Measurements from ENCODE around the gene NUTM1.
A peak's percentile ranks its signal among the peaks of the same experiment; 100 is the strongest.
"Not testable (repeated sequence)": the region's sequence is repeated elsewhere in the genome, so short reads cannot be mapped to it uniquely, and the experiment has no call there.

NUTM1 gene

DNA sequence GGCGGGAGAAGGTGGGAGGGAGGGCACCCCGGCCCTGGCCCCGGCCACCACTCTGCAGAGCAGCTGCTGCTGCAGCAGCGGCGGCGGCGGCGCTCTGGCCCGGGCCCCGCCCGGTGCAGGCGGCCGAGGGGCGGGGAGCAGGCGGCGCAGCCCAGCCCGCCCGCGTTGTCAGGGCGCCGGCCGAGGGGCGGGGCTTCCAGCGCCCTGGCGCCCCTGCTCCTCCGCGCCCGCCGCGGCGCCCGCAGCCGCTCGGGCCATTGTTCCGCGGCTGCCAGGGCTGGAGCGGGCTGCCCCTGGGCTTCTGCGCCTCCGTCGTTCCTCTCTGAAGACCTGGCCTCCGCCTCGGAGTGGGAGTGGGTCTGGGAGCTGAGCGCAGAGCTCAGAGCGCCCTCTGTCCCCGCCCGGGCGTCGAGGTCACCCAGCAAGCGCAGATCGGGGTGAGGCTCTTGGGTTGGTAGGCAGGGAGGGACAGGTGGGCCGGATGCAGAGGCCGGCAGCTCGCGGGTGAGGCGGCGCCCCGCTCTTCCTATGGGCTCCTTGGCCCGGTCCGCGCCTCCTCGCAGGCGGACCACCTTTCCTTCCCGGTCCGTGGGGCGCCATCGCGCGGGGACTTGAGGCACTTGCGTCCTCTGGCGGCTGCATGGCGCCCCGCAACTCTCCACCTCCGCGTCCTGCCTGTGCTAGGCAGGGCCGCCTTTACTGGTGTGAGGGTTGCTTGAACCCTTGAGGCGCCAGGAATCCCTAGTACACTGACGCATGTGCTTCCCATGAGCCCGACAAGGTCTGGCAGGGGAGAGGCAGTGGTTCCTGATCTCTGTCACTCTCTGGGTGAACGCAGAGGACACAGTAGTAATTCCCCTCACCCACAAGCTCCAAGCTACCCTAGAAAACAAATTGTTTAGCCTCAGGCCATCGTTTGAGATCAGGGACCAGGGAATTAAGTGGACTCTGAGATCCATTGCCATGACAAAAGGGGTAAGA lies 24.3 kb downstream of the NUTM1 start, which contains the start of gene LPCAT4:
TSS of gene LPCAT4 (minus strand) at position 96 of the 981 bp plus-strand sequence. CDS start 96 bp downstream, outside the sequence.
- Histone ChIP-seq H3K27me3 (replicated peaks) (no peaks in the 10 kb centered on the region), H3K36me3 (replicated peaks) (peaks cover 11% of the 10 kb centered on the region), H3K27ac (peak within 1 kb of the TSS; percentile 77), H3K4me3 (ENCODE audit: low read depth, low read length) (peak within 1 kb of the TSS; percentile 94)
- TF ChIP-seq, protein P1, sequence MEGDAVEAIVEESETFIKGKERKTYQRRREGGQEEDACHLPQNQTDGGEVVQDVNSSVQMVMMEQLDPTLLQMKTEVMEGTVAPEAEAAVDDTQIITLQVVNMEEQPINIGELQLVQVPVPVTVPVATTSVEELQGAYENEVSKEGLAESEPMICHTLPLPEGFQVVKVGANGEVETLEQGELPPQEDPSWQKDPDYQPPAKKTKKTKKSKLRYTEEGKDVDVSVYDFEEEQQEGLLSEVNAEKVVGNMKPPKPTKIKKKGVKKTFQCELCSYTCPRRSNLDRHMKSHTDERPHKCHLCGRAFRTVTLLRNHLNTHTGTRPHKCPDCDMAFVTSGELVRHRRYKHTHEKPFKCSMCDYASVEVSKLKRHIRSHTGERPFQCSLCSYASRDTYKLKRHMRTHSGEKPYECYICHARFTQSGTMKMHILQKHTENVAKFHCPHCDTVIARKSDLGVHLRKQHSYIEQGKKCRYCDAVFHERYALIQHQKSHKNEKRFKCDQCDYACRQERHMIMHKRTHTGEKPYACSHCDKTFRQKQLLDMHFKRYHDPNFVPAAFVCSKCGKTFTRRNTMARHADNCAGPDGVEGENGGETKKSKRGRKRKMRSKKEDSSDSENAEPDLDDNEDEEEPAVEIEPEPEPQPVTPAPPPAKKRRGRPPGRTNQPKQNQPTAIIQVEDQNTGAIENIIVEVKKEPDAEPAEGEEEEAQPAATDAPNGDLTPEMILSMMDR (IDR thresholded peaks at IDR 0.05; ENCODE audit: low read depth, low read length, missing control alignments), result peak; percentile 93
- peak; percentile 73 for DNase-seq
- in situ Hi-C loops (cut with HindIII; ENCODE audit: low pct_ligation_motif_present, low sequenced_read_pairs), result no loop called here

DNA sequence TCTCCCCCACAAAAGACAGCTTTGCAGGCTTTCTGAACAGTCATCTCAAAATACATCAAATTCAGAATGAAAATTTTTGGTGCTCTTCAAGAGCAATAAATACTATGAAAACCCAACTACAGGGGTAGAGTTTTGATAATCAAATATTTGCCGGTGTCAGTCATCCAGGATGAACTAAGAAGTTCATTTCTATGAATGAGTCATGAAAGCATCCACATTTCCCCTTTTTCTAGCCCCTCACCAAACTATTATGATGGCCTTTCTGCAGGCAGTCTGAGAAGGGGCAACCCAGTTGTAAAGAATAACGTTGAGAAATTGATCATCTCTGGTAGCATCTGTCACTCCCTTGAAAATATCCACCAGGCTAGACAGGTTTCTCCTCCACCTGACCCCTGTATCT lies 27.0 kb downstream of the NUTM1 start:
- Histone ChIP-seq H3K36me3 (replicated peaks) (no peaks in the 10 kb centered on the region), H3K4me3 (ENCODE audit: low read depth, low read length) (no peak overlapping the region), H3K27ac (no peak overlapping the region), H3K27me3 (replicated peaks) (no peaks in the 10 kb centered on the region)
- in situ Hi-C loops (cut with HindIII; ENCODE audit: low pct_ligation_motif_present, low sequenced_read_pairs), result no loop called here
- DNase-seq, result no peak
- TF ChIP-seq, protein P1 (IDR thresholded peaks at IDR 0.05; ENCODE audit: low read depth, low read length, missing control alignments), result no peak

DNA sequence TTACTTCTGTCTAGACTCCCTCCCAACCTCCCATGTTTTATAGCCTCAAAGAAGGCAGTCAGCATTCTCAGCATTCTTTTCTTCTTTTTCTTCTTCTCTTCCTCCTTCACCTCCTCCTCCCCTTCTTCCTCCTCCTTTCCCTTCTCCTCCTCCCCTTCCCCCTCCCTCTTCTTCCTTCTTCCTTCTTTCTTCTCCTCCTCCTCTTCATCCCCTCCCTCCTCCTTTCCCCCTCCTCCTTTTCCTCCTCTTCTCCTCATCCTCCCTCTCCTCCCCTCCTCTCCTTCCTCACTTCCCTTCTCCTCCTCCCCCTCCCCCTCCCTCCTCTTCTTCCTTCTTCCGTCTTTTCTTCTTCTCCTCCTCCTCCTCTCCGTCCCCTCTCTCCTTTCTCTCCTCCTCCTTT lies 27.5 kb downstream of the NUTM1 start:
- no peaks in the 10 kb centered on the region for H3K36me3 ChIP-seq (replicated peaks)
- H3K27ac ChIP-seq, result no peak overlapping the region
- no peaks in the 10 kb centered on the region for H3K27me3 ChIP-seq (replicated peaks)
- H3K4me3 ChIP-seq (ENCODE audit: low read depth, low read length), result no peak overlapping the region
- DNase-seq, result no peak
- TF ChIP-seq, protein P1 (IDR thresholded peaks at IDR 0.05; ENCODE audit: low read depth, low read length, missing control alignments), result no peak
- in situ Hi-C loops (cut with HindIII; ENCODE audit: low pct_ligation_motif_present, low sequenced_read_pairs), result no loop called here

DNA sequence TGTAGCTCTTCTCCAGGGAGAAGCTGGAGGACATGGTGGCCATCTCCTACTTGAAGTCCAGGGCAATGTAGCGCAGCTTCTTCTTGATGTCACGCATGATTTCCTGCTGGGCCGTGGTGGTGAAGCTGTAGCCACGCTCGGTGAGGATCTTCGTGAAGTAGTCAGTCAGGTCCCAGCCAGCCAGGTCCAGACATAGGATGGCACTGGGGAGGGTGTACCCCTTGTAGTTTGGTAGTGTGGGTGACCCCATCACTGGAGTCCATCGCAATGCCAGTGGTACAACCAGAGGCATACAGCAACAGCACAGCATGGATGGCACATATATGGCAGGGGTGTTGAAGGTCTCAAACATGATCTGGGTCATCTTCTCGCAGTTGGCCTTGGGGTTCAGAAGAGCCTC lies 30.8 kb downstream of the NUTM1 start:
- H3K27ac ChIP-seq, result no peak overlapping the region
- no peak overlapping the region for H3K4me3 ChIP-seq (ENCODE audit: low read depth, low read length)
- H3K36me3 ChIP-seq (replicated peaks), result no peaks in the 10 kb centered on the region
- in situ Hi-C loops (cut with HindIII; ENCODE audit: low pct_ligation_motif_present, low sequenced_read_pairs), result no loop called here
- DNase-seq, result no peak
- TF ChIP-seq, protein P1 (IDR thresholded peaks at IDR 0.05; ENCODE audit: low read depth, low read length, missing control alignments), result no peak
- H3K27me3 ChIP-seq (replicated peaks), result no peaks in the 10 kb centered on the region

DNA sequence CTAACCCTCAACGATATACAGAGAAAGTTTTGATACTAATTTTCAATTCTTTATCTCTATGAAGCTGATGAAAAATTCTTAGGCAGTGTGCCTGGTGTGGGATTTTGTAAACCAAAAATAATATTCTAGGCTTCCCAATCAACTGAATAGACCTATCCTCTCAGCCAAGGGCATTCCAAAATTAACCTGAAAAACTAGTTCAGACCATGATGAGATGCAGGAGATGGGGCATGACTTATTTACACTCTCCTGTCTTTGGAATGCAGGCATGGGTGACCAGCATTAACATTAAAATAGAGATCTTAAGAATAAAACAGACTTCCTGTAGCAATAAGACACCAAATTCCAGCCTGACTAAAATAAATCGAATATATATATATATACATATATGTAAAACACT lies 31.7 kb downstream of the NUTM1 start:
- TF ChIP-seq, protein P1 (IDR thresholded peaks at IDR 0.05; ENCODE audit: low read depth, low read length, missing control alignments), result no peak
- Histone ChIP-seq H3K36me3 (replicated peaks) (no peaks in the 10 kb centered on the region), H3K27ac (no peak overlapping the region), H3K27me3 (replicated peaks) (no peaks in the 10 kb centered on the region), H3K4me3 (ENCODE audit: low read depth, low read length) (no peak overlapping the region)
- in situ Hi-C loops (cut with HindIII; ENCODE audit: low pct_ligation_motif_present, low sequenced_read_pairs), result no loop called here
- DNase-seq, result no peak

DNA sequence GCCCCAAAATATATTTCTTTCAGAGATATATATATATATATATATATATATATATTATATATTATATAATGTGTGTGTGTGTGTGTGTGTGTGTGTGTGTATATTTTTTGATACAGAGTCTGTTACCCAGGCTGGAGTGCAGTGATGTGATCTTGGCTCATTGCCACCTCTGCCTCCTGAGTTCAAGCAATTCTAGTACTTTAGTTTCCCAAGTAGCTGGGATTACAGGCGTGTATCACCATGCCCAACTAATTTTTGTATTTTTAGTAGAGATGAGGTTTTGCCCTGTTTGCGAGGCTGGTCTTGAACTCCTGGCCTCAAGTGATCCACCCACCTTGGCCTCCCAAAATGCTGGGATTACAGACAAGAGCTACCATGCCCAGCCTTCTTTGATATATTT lies 32.4 kb downstream of the NUTM1 start:
- DNase-seq; H3K27me3 ChIP-seq (replicated peaks); H3K27ac ChIP-seq; H3K4me3 ChIP-seq (ENCODE audit: low read depth, low read length); in situ Hi-C loops (cut with HindIII; ENCODE audit: low pct_ligation_motif_present, low sequenced_read_pairs); H3K36me3 ChIP-seq (replicated peaks): not testable (repeated sequence)
